T-helper 2 cell (primary cell): ENCODE data around the gene MAPK8IP1.

Source experiments
- DNase-seq, 5 experiments: peaks; one replicate each; pipeline versions ENCODE4 v3.0.0 to v3.0.0-alpha.2; 2012 to 2022

MAPK8IP1 gene

GRCh38 chr11:45926536-45927331 is 41.3 kb downstream of the MAPK8IP1 start:
- no peak for DNase-seq

- peak in 1 of 5 experiments; percentile 47 for DNase-seq
These were observed 41.9 kb downstream of the MAPK8IP1 start for GRCh38 chr11:45927332-45927683.

DNA sequence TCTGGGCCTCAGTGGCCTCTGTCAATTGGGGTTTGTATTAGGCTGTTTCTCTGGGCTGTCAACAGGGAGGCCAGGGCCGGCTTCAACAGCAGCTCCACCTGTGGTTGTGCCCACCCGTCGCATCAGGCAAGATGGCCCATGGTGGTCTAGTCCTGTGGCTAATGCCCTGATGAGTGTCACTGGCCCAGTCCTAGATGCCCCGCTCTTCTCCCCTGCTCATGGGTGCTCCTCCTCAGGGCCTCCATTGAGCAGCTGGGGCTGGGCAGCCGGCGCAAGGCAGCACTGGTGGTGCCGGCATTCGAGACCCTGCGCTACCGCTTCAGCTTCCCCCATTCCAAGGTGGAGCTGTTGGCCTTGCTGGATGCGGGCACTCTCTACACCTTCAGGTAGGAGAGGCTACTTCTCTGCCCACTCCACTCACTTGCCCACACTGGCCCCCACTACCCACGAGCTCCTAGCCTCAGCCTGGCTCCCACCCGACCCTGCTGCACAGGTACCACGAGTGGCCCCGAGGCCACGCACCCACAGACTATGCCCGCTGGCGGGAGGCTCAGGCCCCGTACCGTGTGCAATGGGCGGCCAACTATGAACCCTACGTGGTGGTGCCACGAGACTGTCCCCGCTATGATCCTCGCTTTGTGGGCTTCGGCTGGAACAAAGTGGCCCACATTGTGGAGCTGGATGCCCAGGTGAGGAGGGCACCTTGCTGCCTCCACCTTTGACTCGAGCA is 42.4 kb downstream of the MAPK8IP1 start:
- DNase-seq = no peak

- DNase-seq = no peak
These were observed 43.2 kb downstream of the MAPK8IP1 start for GRCh38 chr11:45928535-45929215.

GRCh38 chr11:45929486-45930030 is 44.1 kb downstream of the MAPK8IP1 start:
- DNase-seq = no peak

DNA sequence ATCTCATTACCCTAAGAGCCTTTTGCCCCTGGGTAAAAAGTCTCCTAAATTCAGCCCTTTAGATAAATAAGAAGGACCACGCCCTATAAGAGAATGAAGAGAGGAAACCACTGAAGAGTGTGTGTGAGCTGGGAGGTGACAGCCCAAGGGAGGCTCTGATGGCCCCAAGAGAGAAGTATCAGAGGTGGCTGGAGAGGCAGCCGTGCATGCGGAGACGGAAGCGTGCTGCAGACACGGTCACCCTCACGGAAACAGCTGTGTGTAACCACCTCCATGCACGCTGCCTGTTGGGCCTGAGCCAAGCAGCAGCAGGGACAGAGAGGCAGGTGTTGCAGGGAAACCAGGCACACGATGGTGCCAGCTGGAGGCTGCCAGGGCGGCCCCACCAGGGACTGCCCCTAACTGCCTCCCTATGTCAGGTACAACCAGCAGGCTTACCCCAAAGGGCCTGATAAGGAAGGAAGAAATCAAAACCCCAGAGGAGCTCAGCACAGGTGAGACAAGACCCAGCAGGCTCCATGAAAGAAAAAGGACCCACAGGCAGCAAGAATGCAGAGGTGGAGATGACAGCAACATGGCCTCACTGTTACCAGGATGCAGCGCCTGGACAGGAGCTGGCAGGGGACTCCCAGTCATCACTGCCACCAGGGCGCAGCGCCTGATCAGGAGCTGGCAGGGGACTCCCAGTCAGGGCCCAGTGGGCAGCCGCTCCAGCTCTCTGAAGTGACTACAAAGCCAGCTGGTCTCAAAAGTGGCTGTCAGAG is 44.8 kb downstream of the MAPK8IP1 start:
- DNase-seq = peak in 2 of 5 experiments; percentile 52 to 85

GRCh38 chr11:45930951-45931570 is 45.6 kb downstream of the MAPK8IP1 start:
- DNase-seq = no peak

- no peak for DNase-seq
These were observed 46.3 kb downstream of the MAPK8IP1 start for GRCh38 chr11:45931739-45932138.

DNA sequence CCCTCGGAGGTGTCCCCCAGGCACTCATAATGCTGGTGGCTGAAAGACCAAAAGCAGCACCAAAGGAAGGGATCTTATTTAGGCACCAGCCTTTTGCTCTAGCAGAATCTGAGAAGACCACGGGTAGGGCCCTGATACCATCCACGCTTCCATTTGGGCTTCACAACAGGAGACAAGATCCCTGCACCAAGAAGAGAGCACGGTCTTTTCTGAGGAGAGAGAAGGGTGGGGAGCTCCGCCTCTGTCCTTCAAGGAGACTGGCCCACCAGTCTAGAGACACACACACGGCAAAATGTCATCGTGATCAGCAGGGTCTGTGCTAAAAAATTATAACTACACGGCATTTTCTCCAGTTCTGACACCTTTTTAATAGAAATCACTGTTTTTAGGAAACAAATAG is 46.8 kb downstream of the MAPK8IP1 start:
- DNase-seq = no peak

GRCh38 chr11:45933131-45933831 is 47.8 kb downstream of the MAPK8IP1 start:
- no peak for DNase-seq

DNA sequence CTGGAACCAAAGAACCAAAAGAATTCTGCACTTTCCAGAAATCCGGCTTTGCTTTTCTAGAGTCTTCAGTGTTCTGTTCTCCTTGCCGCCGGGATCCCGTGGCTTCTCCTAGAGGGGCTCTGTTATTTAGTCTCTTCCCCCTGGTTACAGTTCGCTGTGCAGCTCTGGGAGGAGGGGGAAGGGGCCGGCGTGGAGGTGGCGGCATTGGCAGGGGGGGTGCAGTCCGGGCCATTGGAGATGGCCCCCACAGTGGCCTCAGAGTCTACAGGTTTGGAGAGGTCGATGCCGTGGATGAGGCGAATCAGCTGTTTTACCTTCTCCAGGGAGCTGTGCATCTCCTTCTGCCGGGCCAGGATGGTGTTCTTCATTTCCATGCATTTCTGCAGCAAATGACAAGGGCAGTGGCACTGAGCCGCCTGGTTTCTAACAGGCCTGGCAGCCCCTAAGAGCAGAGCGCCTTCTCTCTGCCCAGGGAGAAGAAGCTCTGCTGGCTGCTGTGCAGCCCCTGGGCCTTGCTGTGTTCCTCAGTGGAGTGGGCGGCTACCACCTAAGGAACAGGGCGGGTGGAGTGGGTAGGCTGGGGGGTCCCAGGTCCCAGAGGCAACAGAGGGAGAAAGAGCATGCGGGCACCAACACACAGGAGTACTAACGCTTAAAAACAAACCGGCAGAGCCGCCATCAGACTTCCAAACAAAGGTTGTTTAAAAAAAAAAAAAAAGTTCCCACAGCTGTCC is 48.6 kb downstream of the MAPK8IP1 start:
- DNase-seq = no peak

DNA sequence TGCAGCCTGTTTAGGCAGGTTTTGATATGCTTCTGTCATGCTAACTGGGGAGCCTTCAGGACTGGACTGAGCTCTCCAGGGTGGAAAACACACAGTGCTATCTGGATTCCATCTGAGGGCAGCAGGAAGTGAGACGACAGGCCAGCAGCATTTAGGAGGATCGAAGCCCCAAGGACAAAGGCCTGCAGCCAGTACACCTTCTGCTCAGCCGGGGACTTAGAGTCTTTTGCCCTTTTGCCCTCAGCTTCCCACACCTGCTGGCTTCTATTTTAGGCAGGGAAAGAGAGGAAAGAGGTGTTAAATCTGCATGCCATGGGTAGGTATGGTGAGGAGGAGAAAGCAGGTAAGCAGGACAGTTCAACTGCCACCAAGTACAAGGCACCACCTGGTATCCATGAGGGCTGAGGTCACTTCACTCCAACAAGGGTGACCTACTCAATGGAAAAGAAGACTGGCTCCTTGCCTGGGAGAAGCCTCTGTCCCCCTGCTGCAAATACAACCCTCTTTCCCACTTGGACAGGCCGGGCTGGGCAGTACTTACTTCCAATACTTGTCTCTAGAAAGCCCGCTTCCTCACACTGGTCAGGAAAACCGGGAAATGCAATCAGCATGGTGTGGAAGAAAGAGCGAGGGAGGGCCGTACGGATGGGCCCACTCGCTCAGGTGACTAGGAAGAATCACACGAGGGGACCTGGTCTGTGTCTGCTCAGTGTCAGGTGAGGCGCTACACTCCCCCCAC is 49.3 kb downstream of the MAPK8IP1 start:
- DNase-seq = no peak

- no peak for DNase-seq
These were observed 50.1 kb downstream of the MAPK8IP1 start for GRCh38 chr11:45935349-45936064.

DNA sequence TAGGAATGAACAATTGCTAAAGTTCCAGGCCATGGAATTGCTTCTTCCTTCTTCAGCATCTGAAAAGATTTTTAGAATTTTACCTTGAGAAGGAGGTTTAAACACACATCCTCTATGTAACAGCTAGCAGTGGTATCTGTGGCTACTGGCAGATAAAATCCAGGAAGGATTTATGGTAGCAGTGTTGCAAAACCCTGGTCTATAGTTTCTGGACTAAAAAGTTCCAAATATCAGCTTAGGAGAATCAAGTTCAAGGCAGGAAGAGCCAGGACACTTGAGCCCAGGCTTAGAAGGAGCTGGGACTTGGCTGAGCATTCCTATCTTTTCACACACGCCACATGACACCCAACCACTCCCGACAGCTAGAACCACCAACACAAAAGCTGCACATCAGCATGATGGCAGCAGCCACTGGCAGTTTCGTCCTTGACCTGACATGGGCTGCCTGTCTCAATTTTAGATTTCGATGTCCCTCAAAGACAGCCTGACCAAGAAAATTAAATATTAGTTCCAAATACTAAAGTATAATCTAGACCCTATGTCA is 51.1 kb downstream of the MAPK8IP1 start:
- DNase-seq = no peak

GRCh38 chr11:45937916-45938315 is 52.5 kb downstream of the MAPK8IP1 start:
- no peak for DNase-seq

GRCh38 chr11:45939836-45940235 is 54.4 kb downstream of the MAPK8IP1 start:
- DNase-seq = no peak

GRCh38 chr11:45941285-45941684 is 55.8 kb downstream of the MAPK8IP1 start:
- no peak for DNase-seq

DNA sequence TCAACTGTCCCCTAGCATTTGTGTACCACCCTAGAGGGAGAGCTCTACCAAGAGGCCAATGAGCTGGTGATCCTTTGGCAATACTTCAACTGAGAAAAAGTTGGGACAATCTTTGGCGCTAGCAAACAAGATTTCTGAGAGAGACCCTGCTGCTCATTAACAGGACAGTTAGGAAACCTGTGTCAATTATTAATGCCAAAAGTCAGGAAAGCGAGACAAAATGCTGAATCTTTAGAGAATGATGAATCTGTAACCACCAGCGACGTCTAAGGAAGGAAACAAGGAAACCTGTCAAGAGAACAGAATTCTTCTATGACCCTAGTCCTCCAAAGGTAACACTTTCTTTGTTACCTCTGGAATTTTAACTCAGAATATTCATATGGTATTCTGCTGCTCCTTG is 56.9 kb downstream of the MAPK8IP1 start:
- DNase-seq = no peak

GRCh38 chr11:45945397-45945999 is 60.0 kb downstream of the MAPK8IP1 start:
- no peak for DNase-seq
